Stimulated activated CD4-positive, alpha-beta T cell treated with anti-CD3 and anti-CD28 coated beads, Interleukin-2, amount 100 ng/mL, for 48 hours (primary cell): ENCODE results near the gene DUSP3.
"Not testable (repeated sequence)": the region's sequence is repeated elsewhere in the genome, so short reads cannot be mapped to it uniquely, and the experiment has no call there.

Source experiments
- DNase-seq, 2 donors: peaks; one replicate each; pipeline ENCODE4 v3.0.0-alpha.2; 2020

Gene DUSP3

GRCh38 chr17:43800736-43801135, 22.0 kb upstream of the DUSP3 start:
- no peak for DNase-seq

GRCh38 chr17:43799047-43799446, 20.3 kb upstream of the DUSP3 start:
- no peak for DNase-seq

GRCh38 chr17:43798024-43798423, 19.2 kb upstream of the DUSP3 start:
- DNase-seq = not testable (repeated sequence)

DNA sequence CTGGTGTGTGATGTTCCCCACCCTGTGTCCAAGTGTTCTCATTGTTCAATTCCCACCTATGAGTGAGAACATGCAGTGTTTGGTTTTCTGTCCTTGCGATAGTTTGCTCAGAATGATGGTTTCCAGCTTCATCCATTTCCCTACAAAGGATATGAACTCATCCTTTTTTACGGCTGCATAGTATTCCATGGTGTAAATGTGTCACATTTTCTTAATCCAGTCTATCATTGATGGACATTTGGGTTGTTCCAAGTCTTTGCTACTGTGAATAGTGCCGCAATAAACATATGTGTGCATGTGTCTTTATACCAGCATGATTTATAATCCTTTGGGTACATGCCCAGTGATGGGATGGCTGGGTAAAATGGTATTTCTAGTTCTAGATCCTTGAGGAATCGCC, 13.9 kb upstream of the DUSP3 start:
- DNase-seq = not testable (repeated sequence)

- DNase-seq = no peak
These were observed 12.8 kb upstream of the DUSP3 start for GRCh38 chr17:43791589-43791988.

DNA sequence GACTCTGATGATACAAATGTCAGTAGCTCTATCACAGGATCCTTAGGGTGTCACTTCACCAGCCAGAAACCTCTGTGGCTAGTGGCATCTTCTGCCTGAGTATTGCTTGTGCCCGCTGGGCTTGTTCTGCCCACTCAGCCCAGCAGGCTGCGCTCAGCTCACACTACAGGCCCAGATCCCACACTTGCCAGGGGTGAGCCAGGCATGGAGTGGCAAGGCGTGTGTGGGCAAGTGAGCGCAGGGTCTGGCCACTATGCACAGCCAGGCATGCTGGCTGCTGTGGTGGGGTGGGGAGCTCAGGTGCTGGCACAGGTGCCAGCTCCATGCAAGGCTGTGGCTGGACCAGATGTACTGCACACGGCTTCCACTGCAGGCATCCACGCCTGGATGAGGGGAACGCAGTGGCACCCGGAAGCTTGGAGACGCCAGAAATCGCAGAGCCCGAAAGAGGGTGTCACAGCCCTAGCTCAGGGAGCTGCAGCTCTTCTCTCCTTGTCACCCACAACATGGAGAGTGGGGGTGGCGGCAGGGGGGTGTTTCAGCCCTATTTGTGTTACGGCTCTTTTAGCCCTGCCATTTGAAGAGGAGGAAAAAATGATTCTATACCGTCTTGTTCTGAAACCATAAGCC, 11.6 kb upstream of the DUSP3 start:
- DNase-seq = no peak

DNA sequence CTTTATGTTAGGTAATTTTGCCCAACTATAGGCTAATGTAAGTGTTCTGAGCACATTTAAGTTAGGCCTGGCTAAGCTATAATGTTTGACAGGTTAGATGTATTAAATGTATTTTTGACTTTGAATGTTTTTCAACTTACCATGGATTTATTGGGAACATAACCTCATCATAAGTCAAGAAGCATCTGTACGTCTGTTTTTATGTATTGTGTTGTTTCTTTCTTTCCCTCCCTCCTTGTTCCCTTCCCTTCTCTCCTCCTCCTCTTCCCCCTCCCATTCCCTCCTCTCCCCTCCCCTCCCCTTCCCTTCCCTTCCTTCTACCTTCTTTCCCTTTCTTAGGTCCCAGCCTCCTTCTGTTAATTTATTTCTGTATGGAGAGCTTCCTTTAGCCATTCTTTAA, 10.7 kb upstream of the DUSP3 start:
- no peak for DNase-seq

DNA sequence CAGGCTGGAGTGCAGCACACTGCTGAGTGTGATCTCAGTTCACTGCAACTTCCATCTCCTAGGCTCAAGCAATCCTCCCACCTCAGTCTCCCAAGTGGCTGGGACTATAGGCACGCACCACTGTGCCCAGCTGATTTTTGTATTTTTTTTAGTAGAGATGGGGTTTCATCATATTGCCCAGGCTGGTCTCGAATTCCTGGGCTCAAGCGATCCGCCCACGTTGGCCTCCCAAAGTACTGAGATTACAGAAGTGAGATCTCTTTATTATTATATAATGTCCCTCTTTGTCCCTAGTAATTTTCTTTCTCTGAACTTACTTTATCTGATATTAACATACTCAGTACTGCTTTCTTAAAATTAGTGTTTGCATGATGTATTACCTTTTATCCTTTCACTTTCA, 9.8 kb upstream of the DUSP3 start:
- no peak for DNase-seq

DNA sequence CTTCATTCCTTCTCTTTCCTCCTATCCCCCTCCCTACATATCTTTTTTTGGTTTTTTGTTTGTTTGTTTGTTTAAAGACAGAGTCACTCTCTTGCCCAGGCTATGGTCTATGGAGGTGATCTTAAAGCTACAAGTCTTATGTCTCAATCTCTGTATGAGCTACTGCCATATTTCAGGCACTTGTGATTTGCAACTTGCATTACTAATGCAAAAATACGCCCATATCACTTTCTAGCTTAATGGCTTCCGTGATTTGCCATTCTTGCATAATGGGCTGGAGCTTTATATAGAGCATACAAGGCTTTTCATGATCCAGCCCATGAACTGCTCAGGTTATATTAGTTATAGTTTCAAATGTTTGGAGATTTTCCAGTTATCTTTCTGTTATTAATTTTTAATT, 9.0 kb upstream of the DUSP3 start:
- no peak for DNase-seq

DNA sequence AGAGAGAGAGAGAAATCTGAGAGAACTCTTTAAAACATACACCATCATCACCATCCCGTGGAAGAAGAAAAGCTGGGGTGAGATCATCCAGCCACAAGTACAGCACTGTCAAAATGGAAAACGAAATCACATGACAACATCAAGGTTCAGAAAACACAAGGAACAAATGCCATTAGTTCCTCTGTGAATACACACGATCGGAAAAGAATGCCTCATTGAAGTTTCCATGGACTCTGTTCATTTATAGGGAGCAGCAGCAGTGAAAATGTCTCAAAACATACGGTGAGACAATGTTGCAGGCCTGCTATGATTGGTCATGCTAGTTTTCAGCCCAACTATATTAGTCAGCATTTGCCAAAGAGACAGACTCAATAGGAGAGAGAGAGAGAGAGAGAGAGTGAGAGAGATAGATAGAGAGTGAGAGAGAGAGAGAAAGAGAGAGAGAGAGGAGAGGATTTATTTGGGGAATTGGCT, 5.9 kb upstream of the DUSP3 start:
- DNase-seq = no peak

- no peak for DNase-seq
These were observed 5.3 kb upstream of the DUSP3 start for GRCh38 chr17:43784068-43784467.

DNA sequence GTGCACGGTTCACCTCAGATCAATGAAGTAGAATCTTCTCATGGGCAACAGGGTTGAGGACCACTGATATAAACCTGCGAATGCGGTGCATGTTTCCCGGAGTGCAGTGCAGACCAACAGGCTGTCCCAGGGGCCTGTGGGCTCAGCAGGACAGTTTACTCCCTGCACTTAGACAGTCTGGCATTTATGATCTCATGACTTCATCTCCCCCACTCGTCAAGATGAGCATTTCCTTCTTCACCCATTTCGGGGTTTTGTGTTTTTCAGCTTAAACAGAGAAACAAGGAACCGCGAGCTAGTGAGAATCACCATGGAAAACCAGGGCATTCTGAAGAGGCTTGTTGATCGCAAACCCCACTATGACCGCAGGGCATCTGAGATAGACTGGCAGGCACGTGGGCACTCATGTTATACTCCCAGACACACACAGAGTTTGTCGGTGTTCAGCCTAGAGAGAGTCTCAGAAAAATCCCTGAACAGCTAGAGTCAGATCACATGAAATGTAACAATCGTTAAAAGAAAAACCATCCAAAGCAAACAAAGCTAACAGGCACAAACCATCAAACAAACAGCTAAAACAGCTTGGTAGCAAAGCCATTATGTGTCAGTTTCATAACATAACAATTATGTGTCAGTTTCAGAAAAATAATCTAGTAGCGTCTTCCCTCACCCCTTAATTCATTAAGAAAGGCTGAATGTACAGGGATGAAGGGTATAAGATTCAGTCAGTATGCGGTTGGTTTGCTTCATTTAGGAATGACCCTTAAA, 4.3 kb upstream of the DUSP3 start:
- no peak for DNase-seq

- no peak for DNase-seq
These were observed 1.4 kb upstream of the DUSP3 start, which contains the start of gene CFAP97D1 for GRCh38 chr17:43780135-43780534. Gene CFAP97D1 (plus strand): TSS chr17:43780435. CDS start chr17:43780463, 28 bp downstream.

- DNase-seq = no peak
These were observed 658 bp upstream of the DUSP3 start for GRCh38 chr17:43779145-43780125.

DNA sequence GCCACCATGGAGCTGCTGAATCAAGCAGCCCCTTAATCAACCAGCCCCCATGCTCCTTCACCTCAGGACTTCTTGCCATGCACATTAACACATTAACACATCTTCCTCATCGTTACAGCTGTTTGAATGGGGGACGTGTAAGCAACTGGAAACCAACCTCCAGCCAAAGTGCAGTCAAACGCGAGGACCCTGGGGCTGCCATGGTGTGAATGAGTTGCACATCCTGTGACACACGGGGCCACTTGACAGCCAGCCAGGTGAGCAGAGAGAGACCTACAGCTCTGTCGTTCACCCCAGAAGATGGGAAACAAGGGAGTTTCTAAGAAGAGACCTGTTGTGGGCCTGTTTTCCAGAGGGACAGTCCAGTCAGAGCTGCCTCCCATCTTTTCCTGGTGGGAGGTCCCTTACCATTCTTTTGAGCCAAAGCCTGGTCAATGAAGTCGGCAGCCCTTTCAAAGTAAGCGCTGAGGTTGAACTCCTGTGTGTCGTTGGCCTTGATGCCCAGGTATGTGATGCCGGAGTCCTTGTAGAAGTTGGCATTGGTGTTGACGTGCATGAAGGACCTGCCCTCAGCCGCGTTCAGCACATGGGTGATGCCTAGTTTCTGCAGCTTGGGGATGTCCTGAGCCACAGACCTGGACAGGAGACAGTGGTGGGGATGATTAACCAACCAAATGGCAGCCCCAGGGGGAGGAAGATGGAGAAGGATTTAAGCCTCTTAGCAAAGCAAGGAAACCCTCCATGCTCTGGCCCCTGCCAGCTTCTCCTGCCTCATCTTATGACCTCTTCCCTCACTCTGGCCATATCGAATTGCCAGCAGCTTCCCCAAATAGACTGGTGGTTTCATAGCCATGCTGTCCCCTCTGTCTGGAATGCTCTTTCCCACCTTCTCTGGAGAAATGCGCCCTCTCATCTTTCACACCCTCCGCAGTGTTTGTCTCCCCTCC, 4.2 kb downstream of the DUSP3 start:
- no peak for DNase-seq

DNA sequence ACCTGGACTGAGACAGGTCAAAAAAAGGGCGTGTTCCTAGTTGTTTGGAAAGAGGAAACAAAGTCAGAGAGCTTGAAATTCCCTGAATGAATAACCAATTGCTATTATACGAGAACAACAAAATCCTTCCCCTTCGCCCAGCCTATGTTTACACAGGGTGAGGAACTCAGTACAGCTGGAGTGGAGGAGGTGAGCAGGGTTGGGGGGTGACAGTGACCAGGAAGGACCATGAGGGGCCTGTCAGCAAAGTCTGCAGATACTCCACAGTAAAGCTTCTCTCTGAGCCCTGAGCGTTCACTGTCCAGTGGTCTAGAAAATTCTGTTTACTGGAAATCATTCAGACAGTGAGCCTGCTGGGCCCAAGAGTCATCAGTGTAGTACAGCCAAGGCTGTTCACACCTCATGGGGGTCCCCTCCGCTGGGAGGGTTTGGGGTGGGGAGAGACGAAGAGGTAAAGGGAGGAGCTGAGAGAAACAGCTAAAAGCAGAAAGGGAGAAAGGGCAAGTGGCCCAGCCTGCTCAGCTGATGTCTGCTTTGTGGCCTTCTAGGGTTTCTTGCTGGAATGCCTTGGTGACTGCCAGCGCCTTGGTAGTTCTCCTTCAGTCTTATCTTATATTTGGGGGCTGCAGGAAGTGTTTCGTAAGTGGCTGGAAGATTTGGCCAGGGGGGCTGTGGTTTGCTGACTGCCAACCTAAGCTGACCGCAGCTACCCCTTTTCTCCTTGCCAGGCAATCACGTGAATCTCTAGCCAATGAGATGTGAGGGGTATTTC, 5.7 kb downstream of the DUSP3 start:
- DNase-seq = no peak

- DNase-seq = no peak
These were observed 7.3 kb downstream of the DUSP3 start for GRCh38 chr17:43771463-43771862.

GRCh38 chr17:43770957-43771356, 7.8 kb downstream of the DUSP3 start:
- no peak for DNase-seq

- no peak for DNase-seq
These were observed 8.9 kb downstream of the DUSP3 start for GRCh38 chr17:43769859-43770258.

- DNase-seq = no peak
These were observed 9.4 kb downstream of the DUSP3 start for GRCh38 chr17:43769426-43769825.

DNA sequence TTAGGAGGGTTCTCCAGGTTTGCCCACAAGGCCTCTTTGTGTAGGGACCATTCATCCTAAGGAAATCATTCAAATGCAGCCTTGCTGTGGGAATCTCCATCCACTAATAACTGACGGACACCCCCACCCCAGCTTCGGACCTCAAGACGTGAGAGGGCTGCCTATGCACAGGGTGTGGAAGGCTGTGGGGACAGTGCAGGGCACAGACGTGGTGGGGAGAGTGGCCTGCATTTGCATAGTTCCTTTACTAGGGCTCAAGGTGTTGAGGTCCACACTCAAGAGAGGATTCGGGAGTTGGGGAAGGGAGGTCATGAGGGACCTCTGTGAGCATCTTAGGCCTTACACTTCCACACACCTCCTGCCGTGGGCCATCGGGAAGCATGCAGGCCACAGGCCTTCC, 9.8 kb downstream of the DUSP3 start:
- no peak for DNase-seq
